Stimulated activated CD8-positive, alpha-beta memory T cell treated with anti-CD3 and anti-CD28 coated beads, Interleukin-15, amount 100 ng/mL, for 24 hours (primary cell): ENCODE data around the gene FILIP1.
"Not testable (repeated sequence)": the region's sequence is repeated elsewhere in the genome, so short reads cannot be mapped to it uniquely, and the experiment has no call there.

Source experiments
- DNase-seq: peaks from one replicate; pipeline ENCODE4 v3.0.0-alpha.2; 2020; ENCODE audit warnings: low read depth

Gene FILIP1

GRCh38 chr6:75458895-75459294 is 34.7 kb downstream of the FILIP1 start:
- no peak for DNase-seq

GRCh38 chr6:75450903-75451302 is 42.7 kb downstream of the FILIP1 start:
- DNase-seq: no peak

GRCh38 chr6:75449630-75450206 is 43.9 kb downstream of the FILIP1 start:
- no peak for DNase-seq

GRCh38 chr6:75446241-75446880 is 47.2 kb downstream of the FILIP1 start:
- DNase-seq: no peak

- DNase-seq: no peak
Observed at GRCh38 chr6:75445738-75446137, 47.9 kb downstream of the FILIP1 start.

- no peak for DNase-seq
Observed at GRCh38 chr6:75444899-75445298, 48.7 kb downstream of the FILIP1 start.

- DNase-seq: not testable (repeated sequence)
Observed at GRCh38 chr6:75441883-75442282, 51.7 kb downstream of the FILIP1 start.

- DNase-seq: not testable (repeated sequence)
Observed at GRCh38 chr6:75441479-75441878, 52.1 kb downstream of the FILIP1 start.

- DNase-seq: no peak
Observed at GRCh38 chr6:75438442-75439116, 55.0 kb downstream of the FILIP1 start.

GRCh38 chr6:75438013-75438431 is 55.6 kb downstream of the FILIP1 start:
- no peak for DNase-seq

- DNase-seq: no peak
Observed at GRCh38 chr6:75437421-75437891, 56.1 kb downstream of the FILIP1 start.

- no peak for DNase-seq
Observed at GRCh38 chr6:75436869-75437268, 56.7 kb downstream of the FILIP1 start.

GRCh38 chr6:75432809-75433208 is 60.8 kb downstream of the FILIP1 start:
- DNase-seq: not testable (repeated sequence)

GRCh38 chr6:75431379-75431778 is 62.2 kb downstream of the FILIP1 start:
- no peak for DNase-seq

GRCh38 chr6:75430631-75431325 is 62.8 kb downstream of the FILIP1 start:
- no peak for DNase-seq

- DNase-seq: no peak
Observed at GRCh38 chr6:75429061-75429703, 64.4 kb downstream of the FILIP1 start.

GRCh38 chr6:75428204-75428603 is 65.4 kb downstream of the FILIP1 start:
- DNase-seq: no peak

GRCh38 chr6:75427329-75427728 is 66.3 kb downstream of the FILIP1 start:
- DNase-seq: no peak

- DNase-seq: no peak
Observed at GRCh38 chr6:75424618-75425548, 68.7 kb downstream of the FILIP1 start.

- no peak for DNase-seq
Observed at GRCh38 chr6:75423386-75423785, 70.2 kb downstream of the FILIP1 start.

GRCh38 chr6:75422024-75422639 is 71.5 kb downstream of the FILIP1 start:
- no peak for DNase-seq
